ENCODE data around the gene TCP10L. TPM values are rescaled to one million over a fixed set of nuclear protein-coding genes. Genes with fewer than 3 reads are reported as not detected.
"Not testable (repeated sequence)": the region's sequence is repeated elsewhere in the genome, so short reads cannot be mapped to it uniquely, and the experiment has no call there.

Gene TCP10L
- total RNA-seq, 1 donor from 2014 or later = 0.78 TPM

GRCh38 chr21:32549440-32549839, 35.9 kb downstream of the TCP10L start:
- TF ChIP-seq, protein P1, sequence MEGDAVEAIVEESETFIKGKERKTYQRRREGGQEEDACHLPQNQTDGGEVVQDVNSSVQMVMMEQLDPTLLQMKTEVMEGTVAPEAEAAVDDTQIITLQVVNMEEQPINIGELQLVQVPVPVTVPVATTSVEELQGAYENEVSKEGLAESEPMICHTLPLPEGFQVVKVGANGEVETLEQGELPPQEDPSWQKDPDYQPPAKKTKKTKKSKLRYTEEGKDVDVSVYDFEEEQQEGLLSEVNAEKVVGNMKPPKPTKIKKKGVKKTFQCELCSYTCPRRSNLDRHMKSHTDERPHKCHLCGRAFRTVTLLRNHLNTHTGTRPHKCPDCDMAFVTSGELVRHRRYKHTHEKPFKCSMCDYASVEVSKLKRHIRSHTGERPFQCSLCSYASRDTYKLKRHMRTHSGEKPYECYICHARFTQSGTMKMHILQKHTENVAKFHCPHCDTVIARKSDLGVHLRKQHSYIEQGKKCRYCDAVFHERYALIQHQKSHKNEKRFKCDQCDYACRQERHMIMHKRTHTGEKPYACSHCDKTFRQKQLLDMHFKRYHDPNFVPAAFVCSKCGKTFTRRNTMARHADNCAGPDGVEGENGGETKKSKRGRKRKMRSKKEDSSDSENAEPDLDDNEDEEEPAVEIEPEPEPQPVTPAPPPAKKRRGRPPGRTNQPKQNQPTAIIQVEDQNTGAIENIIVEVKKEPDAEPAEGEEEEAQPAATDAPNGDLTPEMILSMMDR (IDR thresholded peaks at IDR 0.05) = no peak
- intact Hi-C loops (cut with DNase I) = no loop called here
- no peak overlapping the region for H3K4me3 ChIP-seq

GRCh38 chr21:32548978-32549377, 36.3 kb downstream of the TCP10L start:
- H3K9me3 ChIP-seq = no peaks in the 10 kb centered on the region
- H3K36me3 ChIP-seq = no peaks in the 10 kb centered on the region
- H3K27ac ChIP-seq = no peak overlapping the region
- no peak overlapping the region for H3K4me3 ChIP-seq
- no peak for DNase-seq
- TF ChIP-seq, protein P1 (IDR thresholded peaks at IDR 0.05) = no peak
- intact Hi-C loops (cut with DNase I) = no loop called here
- no peaks in the 10 kb centered on the region for H3K27me3 ChIP-seq
- H3K4me1 ChIP-seq = no peaks in the 10 kb centered on the region
- ATAC-seq = no peak

More at GRCh38 chr21:32549440-32549839, 35.9 kb downstream of the TCP10L start:
- Histone ChIP-seq H3K27me3 (no peaks in the 10 kb centered on the region), H3K9me3 (no peaks in the 10 kb centered on the region), H3K4me1 (no peaks in the 10 kb centered on the region), H3K27ac (no peak overlapping the region), H3K36me3 (no peaks in the 10 kb centered on the region)
- DNase-seq (no peak), ATAC-seq (no peak)

- Histone ChIP-seq H3K9me3 (no peaks in the 10 kb centered on the region), H3K4me3 (no peak overlapping the region), H3K4me1 (no peaks in the 10 kb centered on the region), H3K27ac (no peak overlapping the region), H3K27me3 (no peaks in the 10 kb centered on the region), H3K36me3 (no peaks in the 10 kb centered on the region)
- TF ChIP-seq, protein P1 (IDR thresholded peaks at IDR 0.05) = no peak
- ATAC-seq = no peak
- intact Hi-C loops (cut with DNase I) = no loop called here
- DNase-seq = no peak
Observed at GRCh38 chr21:32547018-32547417, 38.3 kb downstream of the TCP10L start.

DNA sequence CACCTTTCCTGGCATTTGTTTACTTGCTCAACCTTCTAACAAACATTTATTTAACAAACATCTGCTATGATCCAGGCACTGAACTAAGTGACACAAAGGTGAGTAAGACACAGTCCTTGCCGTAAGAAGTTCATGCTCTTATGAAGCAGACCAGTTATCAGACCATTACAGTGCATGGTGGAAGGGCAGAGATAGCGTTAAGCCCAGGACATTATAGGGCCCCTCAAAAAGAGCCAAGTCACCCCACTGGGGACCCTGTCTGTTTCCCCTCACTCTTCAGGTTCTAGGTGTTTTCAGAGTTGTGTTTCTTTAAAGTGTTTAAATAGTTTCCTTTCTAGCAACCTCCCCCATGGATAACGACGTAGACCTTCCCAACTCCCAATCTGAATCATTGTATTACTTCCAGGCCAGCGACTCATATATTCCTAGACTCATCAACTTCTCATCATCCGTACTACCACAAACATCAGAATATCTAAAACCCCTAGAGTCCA, 39.3 kb downstream of the TCP10L start:
- intact Hi-C loops (cut with DNase I) = no loop called here
- Histone ChIP-seq H3K36me3 (no peaks in the 10 kb centered on the region), H3K27ac (no peak overlapping the region), H3K9me3 (no peaks in the 10 kb centered on the region), H3K4me1 (no peaks in the 10 kb centered on the region), H3K27me3 (no peaks in the 10 kb centered on the region), H3K4me3 (no peak overlapping the region)
- DNase-seq (no peak), ATAC-seq (no peak)
- TF ChIP-seq, protein P1 (IDR thresholded peaks at IDR 0.05) = no peak

DNA sequence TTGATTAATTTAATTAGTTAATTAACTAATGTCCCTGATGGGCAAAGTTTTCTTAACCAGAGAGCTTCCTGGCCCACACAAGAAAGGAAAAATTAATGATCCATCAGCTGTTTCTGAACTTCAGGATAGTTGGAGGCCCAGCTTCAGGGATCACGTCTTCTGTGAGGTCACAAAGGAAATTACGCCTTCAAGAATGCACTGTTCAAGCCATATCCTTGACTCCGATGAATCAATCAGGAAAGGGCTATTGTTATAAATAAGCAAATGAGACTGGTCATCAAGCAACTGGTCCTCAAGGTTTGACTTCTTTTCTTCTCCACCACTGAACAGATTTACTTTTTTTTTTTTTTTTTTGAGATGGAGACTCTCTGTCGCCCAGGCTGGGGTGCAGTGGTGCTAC, 40.6 kb downstream of the TCP10L start:
- Histone ChIP-seq H3K27ac (no peak overlapping the region), H3K27me3 (no peaks in the 10 kb centered on the region), H3K4me1 (no peaks in the 10 kb centered on the region), H3K36me3 (no peaks in the 10 kb centered on the region), H3K4me3 (no peak overlapping the region), H3K9me3 (no peaks in the 10 kb centered on the region)
- ATAC-seq (no peak), DNase-seq (no peak)
- TF ChIP-seq, protein P1 (IDR thresholded peaks at IDR 0.05) = no peak
- intact Hi-C loops (cut with DNase I) = no loop called here

DNA sequence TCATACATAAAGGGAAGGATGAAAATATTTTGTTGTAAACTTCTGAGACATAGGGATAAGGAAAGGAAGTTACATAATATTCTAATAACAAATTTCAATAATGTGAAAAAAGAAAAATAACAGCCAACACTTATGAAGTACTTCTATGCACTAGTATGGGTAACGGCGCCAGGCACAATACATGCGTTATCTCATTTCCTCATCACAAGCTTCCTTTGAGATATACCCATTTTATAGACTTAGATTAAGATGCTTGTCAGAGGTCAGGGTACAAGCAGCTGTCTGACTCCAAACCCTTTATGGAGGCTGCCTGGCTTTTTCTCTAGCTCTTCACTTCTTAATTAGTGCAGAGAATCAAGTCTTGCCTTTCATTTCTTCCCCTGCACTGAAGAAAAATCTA, 41.3 kb downstream of the TCP10L start:
- Histone ChIP-seq H3K27ac (no peak overlapping the region), H3K27me3 (no peaks in the 10 kb centered on the region), H3K9me3 (no peaks in the 10 kb centered on the region), H3K36me3 (no peaks in the 10 kb centered on the region), H3K4me3 (no peak overlapping the region), H3K4me1 (no peaks in the 10 kb centered on the region)
- DNase-seq = no peak
- no peak for ATAC-seq
- TF ChIP-seq, protein P1 (IDR thresholded peaks at IDR 0.05) = no peak
- intact Hi-C loops (cut with DNase I) = no loop called here

- DNase-seq; H3K4me3 ChIP-seq; H3K27ac ChIP-seq; intact Hi-C loops (cut with DNase I); H3K4me1 ChIP-seq; H3K27me3 ChIP-seq; ATAC-seq; H3K36me3 ChIP-seq; H3K9me3 ChIP-seq: not testable (repeated sequence)
Observed at GRCh38 chr21:32543056-32543455, 42.3 kb downstream of the TCP10L start.
